Neural progenitor cell (in vitro differentiated cells): ENCODE data around the gene MYH7. TPM values are rescaled to one million over a fixed set of nuclear protein-coding genes. Genes with fewer than 3 reads are reported as not detected.

ENCODE experiments used
- DNase-seq: peaks from one replicate; pipeline ENCODE4 v3.0.0-alpha.2; 2016; ENCODE audit warnings: low spot score
- H2AFZ ChIP-seq: fragments of 200-600 bp; sonication (generic); replicated peaks from 2 replicates; pipeline ENCODE4 v1.6.1; 2016; ENCODE audit warnings: antibody characterized with exemption
- H3F3A ChIP-seq: fragments of 200-600 bp; sonication (generic); 2 replicates; pipeline ENCODE4 v1.6.1; 2016; ENCODE audit warnings: antibody characterized with exemption, low read depth
- H3K27ac ChIP-seq: fragments of 200-600 bp; sonication (generic); 2 replicates; pipeline ENCODE4 v1.5.1; 2016; ENCODE audit warnings: mild to moderate bottlenecking
- H3K27me3 ChIP-seq: fragments of 200-600 bp; sonication (generic); 2 replicates; pipeline ENCODE4 v1.6.1; 2016; ENCODE audit warnings: mild to moderate bottlenecking, moderate library complexity
- H3K36me3 ChIP-seq: fragments of 200-600 bp; sonication (generic); 2 replicates; pipeline ENCODE4 v1.5.1; 2016
- H3K4me1 ChIP-seq: fragments of 200-600 bp; sonication (generic); 2 replicates; pipeline ENCODE4 v1.6.1; 2016; ENCODE audit warnings: mixed run types
- H3K4me2 ChIP-seq: fragments of 200-600 bp; sonication (generic); 2 replicates; pipeline ENCODE4 v1.6.1; 2016
- H3K4me3 ChIP-seq: fragments of 200-600 bp; sonication (generic); 2 replicates; pipeline ENCODE4 v1.5.1; 2016
- H3K79me2 ChIP-seq: fragments of 200-600 bp; sonication (generic); 2 replicates; pipeline ENCODE4 v1.6.1; 2016; ENCODE audit warnings: low read depth
- H3K9ac ChIP-seq: fragments of 200-600 bp; sonication (generic); 2 replicates; pipeline ENCODE4 v1.6.1; 2016
- H3K9me3 ChIP-seq: fragments of 200-600 bp; sonication (generic); 2 replicates; pipeline ENCODE4 v1.5.1; 2016; ENCODE audit warnings: low read depth
- H4K20me1 ChIP-seq: fragments of 200-600 bp; sonication (generic); 2 replicates; pipeline ENCODE4 v1.6.1; 2016; ENCODE audit warnings: low read depth
- H3K27ac Mint-ChIP-seq: 3 replicates; pipeline ENCODE4 v1.8.0; 2021; ENCODE audit warnings: mixed read lengths
- H3K27me3 Mint-ChIP-seq: 2 replicates; pipeline ENCODE4 v1.8.0; 2022; ENCODE audit warnings: low read depth, mild to moderate bottlenecking, inconsistent platforms, moderate library complexity, mixed read lengths; ENCODE audit not compliant: insufficient read depth
- H3K36me3 Mint-ChIP-seq: 3 replicates; pipeline ENCODE4 v1.8.0; 2021; ENCODE audit warnings: mixed read lengths
- H3K4me1 Mint-ChIP-seq: 3 replicates; pipeline ENCODE4 v1.8.0; 2021; ENCODE audit warnings: mixed read lengths
- H3K4me3 Mint-ChIP-seq: 3 replicates; pipeline ENCODE4 v1.8.0; 2021; ENCODE audit warnings: mild to moderate bottlenecking, moderate library complexity, mixed read lengths
- H3K9me3 Mint-ChIP-seq: 3 replicates; pipeline ENCODE4 v1.8.0; 2020; ENCODE audit warnings: mixed read lengths
- EZH2 ChIP-seq: fragments of 200-600 bp; sonication (generic); IDR thresholded peaks from 2 replicates; pipeline ENCODE4 v1.6.1; 2017; ENCODE audit warnings: antibody characterized with exemption, mild to moderate bottlenecking, moderate library complexity
- EZH2phosphoT487 ChIP-seq: fragments of 200-600 bp; sonication (generic); IDR thresholded peaks from 2 replicates; pipeline ENCODE4 v1.6.1; 2017; ENCODE audit warnings: antibody characterized with exemption
- total RNA-seq: library from RNA; depleted of rRNA; stranded (reverse); fragments of >200 nt; gene quantifications from 2 replicates; pipeline ENCODE4 v1.2.3, GENCODE V29; 2015; ENCODE audit warnings: low replicate concordance
- TF ChIP-seq, protein P1 (sequence below): fragments of 200-600 bp; sonication (generic); IDR thresholded peaks from 2 replicates; pipeline ENCODE4 v1.5.1; 2017; ENCODE audit warnings: antibody characterized with exemption, mild to moderate bottlenecking

The MYH7 gene
- total RNA-seq, 1 donor from 2014 or later: not detected

DNA sequence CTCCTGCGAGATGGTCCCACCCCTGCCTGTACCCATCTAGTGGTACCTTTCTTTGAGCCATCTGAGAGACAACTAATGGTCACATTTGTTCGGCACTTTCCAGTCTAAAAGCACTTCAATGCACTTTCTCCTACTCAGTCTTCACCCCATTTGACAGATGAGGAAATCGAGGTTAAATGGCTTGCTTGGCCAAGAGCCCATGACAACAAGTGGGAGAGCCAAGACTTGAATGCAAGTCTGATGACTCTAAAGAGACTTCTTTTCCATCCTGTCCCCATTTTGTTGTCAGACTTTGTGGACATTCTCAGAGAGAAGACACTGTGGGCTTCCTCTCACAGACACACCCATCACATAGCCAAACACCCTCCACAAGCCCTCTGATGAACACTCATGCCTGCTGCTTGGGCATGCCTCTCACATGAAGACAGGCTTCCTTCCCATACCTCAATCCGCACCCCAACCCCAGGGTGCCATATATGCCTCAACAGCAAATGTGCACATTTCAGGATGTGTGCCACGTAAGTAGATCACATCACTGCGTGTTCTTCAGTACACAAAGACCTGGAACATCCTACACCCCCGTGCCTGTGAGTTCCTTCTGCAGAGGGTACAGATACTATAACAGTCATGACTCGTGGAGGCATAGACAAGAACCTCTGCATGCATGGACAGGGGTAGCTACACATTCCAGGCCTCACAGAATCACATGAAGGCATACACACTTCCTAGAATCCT is 805 bp downstream of the MYH7 start:
- peaks cover 5% of the 10 kb centered on the region for H3K9me3 Mint-ChIP-seq
- H3K9me3 ChIP-seq: no peaks in the 10 kb centered on the region
- H3K27ac Mint-ChIP-seq: peak overlapping the region; percentile 100
- H3K36me3 Mint-ChIP-seq: peaks cover 2% of the 10 kb centered on the region
- no peaks in the 10 kb centered on the region for H3K27me3 ChIP-seq
- no peak for DNase-seq
- peaks cover 37% of the 10 kb centered on the region for H3F3A ChIP-seq
- H4K20me1 ChIP-seq: no peaks in the 10 kb centered on the region
- no peaks in the 10 kb centered on the region for H3K36me3 ChIP-seq
- H3K9ac ChIP-seq: no peak overlapping the region
- H3K4me3 Mint-ChIP-seq: peak overlapping the region; percentile 17
- H2AFZ ChIP-seq: no peak overlapping the region
- no peak overlapping the region for H3K27ac ChIP-seq
- no peak overlapping the region for H3K4me3 ChIP-seq
- TF ChIP-seq EZH2 (no peak), EZH2phosphoT487 (no peak)
- TF ChIP-seq, protein P1, sequence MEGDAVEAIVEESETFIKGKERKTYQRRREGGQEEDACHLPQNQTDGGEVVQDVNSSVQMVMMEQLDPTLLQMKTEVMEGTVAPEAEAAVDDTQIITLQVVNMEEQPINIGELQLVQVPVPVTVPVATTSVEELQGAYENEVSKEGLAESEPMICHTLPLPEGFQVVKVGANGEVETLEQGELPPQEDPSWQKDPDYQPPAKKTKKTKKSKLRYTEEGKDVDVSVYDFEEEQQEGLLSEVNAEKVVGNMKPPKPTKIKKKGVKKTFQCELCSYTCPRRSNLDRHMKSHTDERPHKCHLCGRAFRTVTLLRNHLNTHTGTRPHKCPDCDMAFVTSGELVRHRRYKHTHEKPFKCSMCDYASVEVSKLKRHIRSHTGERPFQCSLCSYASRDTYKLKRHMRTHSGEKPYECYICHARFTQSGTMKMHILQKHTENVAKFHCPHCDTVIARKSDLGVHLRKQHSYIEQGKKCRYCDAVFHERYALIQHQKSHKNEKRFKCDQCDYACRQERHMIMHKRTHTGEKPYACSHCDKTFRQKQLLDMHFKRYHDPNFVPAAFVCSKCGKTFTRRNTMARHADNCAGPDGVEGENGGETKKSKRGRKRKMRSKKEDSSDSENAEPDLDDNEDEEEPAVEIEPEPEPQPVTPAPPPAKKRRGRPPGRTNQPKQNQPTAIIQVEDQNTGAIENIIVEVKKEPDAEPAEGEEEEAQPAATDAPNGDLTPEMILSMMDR: no peak
- peaks cover 77% of the 10 kb centered on the region for H3K4me1 Mint-ChIP-seq
- peaks cover 56% of the 10 kb centered on the region for H3K4me1 ChIP-seq
- peaks cover 4% of the 10 kb centered on the region for H3K27me3 Mint-ChIP-seq
- H3K4me2 ChIP-seq: no peak overlapping the region
- H3K79me2 ChIP-seq: no peaks in the 10 kb centered on the region

DNA sequence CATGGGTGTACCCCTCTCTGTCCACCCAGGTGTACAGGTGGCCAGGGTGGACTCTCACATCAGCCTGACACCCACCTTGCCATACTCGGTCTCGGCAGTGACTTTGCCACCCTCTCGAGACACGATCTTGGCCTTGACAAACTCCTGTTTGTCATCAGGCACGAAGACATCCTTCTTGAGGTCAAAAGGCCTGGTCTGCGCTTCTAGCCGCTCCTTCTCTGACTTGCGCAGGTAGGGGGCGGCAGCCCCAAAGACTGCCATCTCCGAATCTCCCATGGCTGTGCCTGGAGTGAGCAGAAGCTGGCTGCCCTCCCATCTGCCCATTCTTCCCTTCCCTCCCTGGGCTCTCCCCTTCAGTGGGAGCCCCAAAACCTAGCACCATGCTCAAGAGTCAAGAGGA is 2.0 kb downstream of the MYH7 start:
- Mint-ChIP-seq H3K4me1 (peaks cover 71% of the 10 kb centered on the region), H3K36me3 (peaks cover 2% of the 10 kb centered on the region), H3K4me3 (peak overlapping the region; percentile 43), H3K27me3 (peaks cover 4% of the 10 kb centered on the region), H3K9me3 (peaks cover 5% of the 10 kb centered on the region), H3K27ac (peak overlapping the region; percentile 95)
- no peak overlapping the region for H3K4me2 ChIP-seq
- TF ChIP-seq EZH2: no peak
- TF ChIP-seq, protein P1: peak; percentile 8
- no peaks in the 10 kb centered on the region for H3K27me3 ChIP-seq
- peaks cover 47% of the 10 kb centered on the region for H3K4me1 ChIP-seq
- H3K4me3 ChIP-seq: no peak overlapping the region
- no peak for DNase-seq
- H3K9me3 ChIP-seq: no peaks in the 10 kb centered on the region
- no peaks in the 10 kb centered on the region for H4K20me1 ChIP-seq
- H3K27ac ChIP-seq: no peak overlapping the region
- H2AFZ ChIP-seq: no peak overlapping the region
- H3K9ac ChIP-seq: no peak overlapping the region
- peaks cover 26% of the 10 kb centered on the region for H3F3A ChIP-seq
- H3K36me3 ChIP-seq: no peaks in the 10 kb centered on the region
- H3K79me2 ChIP-seq: no peaks in the 10 kb centered on the region

DNA sequence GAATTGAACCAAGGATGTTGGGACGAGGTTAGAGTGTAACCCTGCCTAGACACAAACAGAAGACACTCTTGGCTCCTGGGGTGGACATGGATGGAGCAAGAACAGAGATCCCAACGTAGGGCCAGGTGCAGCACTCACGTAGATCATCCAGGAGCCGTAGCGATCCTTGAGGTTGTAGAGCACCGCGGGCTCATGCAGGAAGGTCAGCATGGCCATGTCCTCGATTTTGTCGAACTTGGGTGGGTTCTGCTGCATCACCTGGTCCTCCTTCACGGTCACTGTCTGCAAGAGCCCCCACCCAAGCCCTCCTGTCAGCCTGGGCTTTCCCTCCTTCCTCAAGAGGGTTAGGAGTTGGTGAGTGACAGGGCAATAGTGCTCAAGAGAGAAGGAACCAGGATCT is 2.5 kb downstream of the MYH7 start:
- Histone ChIP-seq H3F3A (peaks cover 21% of the 10 kb centered on the region), H3K36me3 (no peaks in the 10 kb centered on the region), H3K4me3 (no peak overlapping the region), H3K4me2 (no peak overlapping the region), H4K20me1 (no peaks in the 10 kb centered on the region), H2AFZ (no peak overlapping the region), H3K27ac (no peak overlapping the region), H3K4me1 (peaks cover 42% of the 10 kb centered on the region), H3K27me3 (no peaks in the 10 kb centered on the region), H3K79me2 (no peaks in the 10 kb centered on the region), H3K9me3 (no peaks in the 10 kb centered on the region), H3K9ac (no peak overlapping the region)
- TF ChIP-seq EZH2phosphoT487 (no peak), EZH2 (no peak)
- TF ChIP-seq, protein P1: no peak
- peaks cover 66% of the 10 kb centered on the region for H3K4me1 Mint-ChIP-seq
- peaks cover 2% of the 10 kb centered on the region for H3K36me3 Mint-ChIP-seq
- no peak for DNase-seq
- peaks cover 5% of the 10 kb centered on the region for H3K9me3 Mint-ChIP-seq
- H3K27me3 Mint-ChIP-seq: peaks cover 7% of the 10 kb centered on the region
- H3K27ac Mint-ChIP-seq: peak overlapping the region; percentile 95
- no peak overlapping the region for H3K4me3 Mint-ChIP-seq
